Esophagus mucosa (tissue), 1 donor: ENCODE data around the gene KCNJ15. TPM values are rescaled to one million over a fixed set of nuclear protein-coding genes. Genes with fewer than 3 reads are reported as not detected.
A peak's percentile ranks its signal among the peaks of the same experiment; 100 is the strongest.

Experiments
- ATAC-seq: fragments of 200-7000 bp; cut with Tn5 transposase; one replicate; pipeline ENCODE4 v1.9.1; 2020
- total RNA-seq: library from RNA; stranded (reverse); gene quantifications from one replicate; pipeline ENCODE4 v1.2.4, GENCODE V29; 2023
- donor health status: DM: yes; HTN: yes; CAD: no.

Gene KCNJ15
- total RNA-seq, 1 donor from 2014 or later: 15.5 TPM

- peak; percentile 46 for ATAC-seq
These were observed 71.2 kb downstream of the KCNJ15 start for GRCh38 chr21:38327984-38328383.

GRCh38 chr21:38329162-38329561 is 72.4 kb downstream of the KCNJ15 start:
- ATAC-seq: peak; percentile 14

GRCh38 chr21:38330666-38331065 is 73.9 kb downstream of the KCNJ15 start:
- ATAC-seq: no peak

GRCh38 chr21:38333301-38334272 is 76.8 kb downstream of the KCNJ15 start:
- no peak for ATAC-seq

- ATAC-seq: no peak
These were observed 78.1 kb downstream of the KCNJ15 start for GRCh38 chr21:38334866-38335265.

- ATAC-seq: peak; percentile 80
These were observed 81.0 kb downstream of the KCNJ15 start for GRCh38 chr21:38337793-38338192.

GRCh38 chr21:38340131-38340530 is 83.3 kb downstream of the KCNJ15 start:
- no peak for ATAC-seq

- no peak for ATAC-seq
These were observed 84.8 kb downstream of the KCNJ15 start for GRCh38 chr21:38341546-38342012.

GRCh38 chr21:38342739-38343138 is 85.9 kb downstream of the KCNJ15 start:
- ATAC-seq: no peak

- ATAC-seq: peak; percentile 88
These were observed 86.9 kb downstream of the KCNJ15 start for GRCh38 chr21:38343691-38344090.

GRCh38 chr21:38346286-38346685 is 89.5 kb downstream of the KCNJ15 start:
- peak; percentile 25 for ATAC-seq

- no peak for ATAC-seq
These were observed 92.4 kb downstream of the KCNJ15 start for GRCh38 chr21:38349111-38349746.

- no peak for ATAC-seq
These were observed 93.2 kb downstream of the KCNJ15 start for GRCh38 chr21:38349977-38350376.

- no peak for ATAC-seq
These were observed 93.9 kb downstream of the KCNJ15 start for GRCh38 chr21:38350684-38351083.

- no peak for ATAC-seq
These were observed 94.6 kb downstream of the KCNJ15 start for GRCh38 chr21:38351176-38351959.

- peak; percentile 65 for ATAC-seq
These were observed 95.2 kb downstream of the KCNJ15 start for GRCh38 chr21:38351961-38352521.

GRCh38 chr21:38352536-38353219 is 95.9 kb downstream of the KCNJ15 start:
- ATAC-seq: peak; percentile 48

GRCh38 chr21:38354231-38354630 is 97.4 kb downstream of the KCNJ15 start:
- ATAC-seq: no peak

- no peak for ATAC-seq
These were observed 98.0 kb downstream of the KCNJ15 start for GRCh38 chr21:38354746-38355145.

- ATAC-seq: no peak
These were observed 98.6 kb downstream of the KCNJ15 start for GRCh38 chr21:38355353-38355752.

- ATAC-seq: peak; percentile 80
These were observed 99.4 kb downstream of the KCNJ15 start for GRCh38 chr21:38355992-38356781.
